Esophagus muscularis mucosa (tissue), 4 donors: ENCODE data around the gene FKTN.

Experiments used
- CTCF ChIP-seq, 3 experiments: fragments of 200-600 bp in 2 of 3; fragments of 450-650 bp in 1 of 3; sonication (generic) in 2 of 3; IDR thresholded peaks; one replicate each; pipeline ENCODE4 v1.5.1; 2017 to 2019; ENCODE audit warnings: antibody characterized with exemption in 3 of 3, mild to moderate bottlenecking in 2 of 3, moderate library complexity in 1 of 3
- EP300 ChIP-seq: sonication (generic); formaldehyde crosslinking; IDR thresholded peaks from one replicate; pipeline ENCODE4 v1.6.1; 2017; ENCODE audit warnings: antibody characterized with exemption
- POLR2A ChIP-seq: fragments of 450-650 bp; IDR thresholded peaks from one replicate; pipeline ENCODE4 v1.6.1; 2017; ENCODE audit warnings: antibody characterized with exemption, moderate library complexity, mild to moderate bottlenecking, low read depth
- POLR2AphosphoS5 ChIP-seq, 2 donors: sonication (generic); formaldehyde crosslinking; IDR thresholded peaks; one replicate each; pipeline ENCODE4 v1.6.1; 2017; ENCODE audit warnings: antibody characterized with exemption in 2 of 2

GRCh38 chr9:105678163-105678562 is 120.2 kb downstream of the FKTN start:
- TF ChIP-seq CTCF (IDR thresholded peaks at IDR 0.05) (no peak), POLR2A (no peak), EP300 (no peak), POLR2AphosphoS5 (IDR thresholded peaks at IDR 0.05) (no peak)
